GM21786 (cell line): ENCODE data around the gene OTUB2.
"Not testable (repeated sequence)": the region's sequence is repeated elsewhere in the genome, so short reads cannot be mapped to it uniquely, and the experiment has no call there.

Experiments
- ATAC-seq: cut with Tn5 transposase; IDR thresholded peaks from one replicate; pipeline ENCODE4 v1.9.1; 2021; ENCODE audit not compliant: unreplicated experiment

OTUB2 gene

GRCh38 chr14:94054936-94055335, 28.8 kb downstream of the OTUB2 start:
- ATAC-seq, result no peak

GRCh38 chr14:94056579-94057308, 30.6 kb downstream of the OTUB2 start:
- ATAC-seq, result peak; percentile 79

- ATAC-seq, result no peak
Observed at GRCh38 chr14:94058128-94058673, 32.1 kb downstream of the OTUB2 start.

- no peak for ATAC-seq
Observed at GRCh38 chr14:94058674-94059138, 32.6 kb downstream of the OTUB2 start.

GRCh38 chr14:94059998-94060397, 33.9 kb downstream of the OTUB2 start:
- no peak for ATAC-seq

- no peak for ATAC-seq
Observed at GRCh38 chr14:94062344-94062940, 36.3 kb downstream of the OTUB2 start.

- no peak for ATAC-seq
Observed at GRCh38 chr14:94066089-94066676, 40.0 kb downstream of the OTUB2 start.

GRCh38 chr14:94072076-94072475, 45.9 kb downstream of the OTUB2 start:
- not testable (repeated sequence) for ATAC-seq

- ATAC-seq, result no peak
Observed at GRCh38 chr14:94074534-94074933, 48.4 kb downstream of the OTUB2 start.

- ATAC-seq, result no peak
Observed at GRCh38 chr14:94075008-94075407, 48.9 kb downstream of the OTUB2 start.

GRCh38 chr14:94077111-94077821, 51.1 kb downstream of the OTUB2 start:
- ATAC-seq, result no peak

- ATAC-seq, result no peak
Observed at GRCh38 chr14:94077823-94078222, 51.7 kb downstream of the OTUB2 start.

- ATAC-seq, result no peak
Observed at GRCh38 chr14:94079891-94080620, 53.9 kb downstream of the OTUB2 start.

GRCh38 chr14:94080621-94081385, 54.7 kb downstream of the OTUB2 start, which contains the start of the genes DDX24 and IFI27L1:
Gene DDX24 (minus strand): TSS chr14:94081202. CDS start chr14:94079742, 1,460 bp downstream.
Gene IFI27L1 (plus strand): TSS chr14:94081310. CDS start chr14:94096938, 15,628 bp downstream.
- ATAC-seq, result peak; percentile 98

- ATAC-seq, result no peak
Observed at GRCh38 chr14:94081386-94081820, 55.3 kb downstream of the OTUB2 start.

- ATAC-seq, result no peak
Observed at GRCh38 chr14:94087891-94088290, 61.8 kb downstream of the OTUB2 start.

- ATAC-seq, result no peak
Observed at GRCh38 chr14:94088516-94088915, 62.4 kb downstream of the OTUB2 start.

GRCh38 chr14:94089479-94089878, 63.3 kb downstream of the OTUB2 start:
- no peak for ATAC-seq

- no peak for ATAC-seq
Observed at GRCh38 chr14:94093418-94093817, 67.3 kb downstream of the OTUB2 start.

GRCh38 chr14:94097091-94097490, 71.0 kb downstream of the OTUB2 start:
- no peak for ATAC-seq
